ENCODE measurements around the gene CYP2R1.

The CYP2R1 gene, protein sequence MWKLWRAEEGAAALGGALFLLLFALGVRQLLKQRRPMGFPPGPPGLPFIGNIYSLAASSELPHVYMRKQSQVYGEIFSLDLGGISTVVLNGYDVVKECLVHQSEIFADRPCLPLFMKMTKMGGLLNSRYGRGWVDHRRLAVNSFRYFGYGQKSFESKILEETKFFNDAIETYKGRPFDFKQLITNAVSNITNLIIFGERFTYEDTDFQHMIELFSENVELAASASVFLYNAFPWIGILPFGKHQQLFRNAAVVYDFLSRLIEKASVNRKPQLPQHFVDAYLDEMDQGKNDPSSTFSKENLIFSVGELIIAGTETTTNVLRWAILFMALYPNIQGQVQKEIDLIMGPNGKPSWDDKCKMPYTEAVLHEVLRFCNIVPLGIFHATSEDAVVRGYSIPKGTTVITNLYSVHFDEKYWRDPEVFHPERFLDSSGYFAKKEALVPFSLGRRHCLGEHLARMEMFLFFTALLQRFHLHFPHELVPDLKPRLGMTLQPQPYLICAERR

DNA sequence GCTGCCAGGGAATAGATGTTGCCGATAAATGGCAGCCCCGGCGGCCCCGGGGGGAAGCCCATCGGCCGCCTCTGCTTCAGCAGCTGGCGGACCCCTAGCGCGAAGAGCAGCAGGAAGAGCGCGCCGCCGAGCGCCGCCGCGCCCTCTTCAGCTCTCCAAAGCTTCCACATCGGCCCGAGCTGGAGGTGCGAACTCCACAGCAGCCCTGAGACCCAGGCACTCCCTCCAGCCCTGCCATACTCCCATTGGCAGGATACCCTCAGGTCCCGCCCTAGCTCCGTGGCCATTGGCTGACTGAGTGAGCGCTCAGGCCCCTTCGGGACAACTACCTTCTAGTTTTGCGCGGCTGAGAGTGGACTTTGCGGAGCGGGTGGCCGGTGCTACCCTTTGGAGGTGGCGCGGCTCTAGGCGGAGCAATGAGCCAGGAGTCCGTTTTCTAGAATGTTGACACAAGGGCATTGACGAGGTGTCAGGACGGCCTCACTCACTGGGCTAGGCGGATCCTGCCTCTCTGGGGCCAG, at the start of gene CYP2R1:
Gene CYP2R1, minus strand, starts transcription at position 196 of the 521 bp plus-strand sequence. Its CDS starts 26 bp downstream, at position 170.
- H3K27ac Mint-ChIP-seq = peak within 1 kb of the TSS; percentile 98 to 99
- peak within 1 kb of the TSS; percentile 95 for H3K4me3 Mint-ChIP-seq
- DNase-seq (peak; percentile 89 to 96), ATAC-seq (peak; percentile 86)
- H3K4me1 Mint-ChIP-seq = peaks cover 73% of the 10 kb centered on the region
- peaks cover 0 to 5% of the 10 kb centered on the region in 2 donors for H3K9me3 Mint-ChIP-seq
- H3K27me3 Mint-ChIP-seq = peaks cover 7% of the 10 kb centered on the region

DNA sequence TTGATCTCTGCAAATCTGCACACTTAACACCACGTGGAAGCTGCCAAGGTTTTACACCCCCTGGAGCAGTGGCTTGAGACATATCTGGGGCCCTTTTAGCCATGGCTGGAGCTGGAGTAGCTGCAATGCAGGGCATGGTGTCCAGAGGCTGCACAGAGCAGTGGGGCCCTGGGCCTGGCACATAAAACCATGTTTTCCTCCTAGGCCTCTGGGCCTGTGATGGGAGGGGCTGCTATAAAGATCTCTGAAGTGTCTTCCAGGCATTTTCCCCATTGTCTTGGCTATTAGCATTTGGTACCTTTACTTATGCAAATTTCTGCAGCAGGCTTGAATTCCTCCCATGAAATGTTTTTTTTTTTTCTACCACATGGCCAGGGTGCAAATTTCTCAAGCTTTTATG, 46.9 kb upstream of the CYP2R1 start:
- ATAC-seq = no peak
- no peak overlapping the region for H3K27ac Mint-ChIP-seq

DNA sequence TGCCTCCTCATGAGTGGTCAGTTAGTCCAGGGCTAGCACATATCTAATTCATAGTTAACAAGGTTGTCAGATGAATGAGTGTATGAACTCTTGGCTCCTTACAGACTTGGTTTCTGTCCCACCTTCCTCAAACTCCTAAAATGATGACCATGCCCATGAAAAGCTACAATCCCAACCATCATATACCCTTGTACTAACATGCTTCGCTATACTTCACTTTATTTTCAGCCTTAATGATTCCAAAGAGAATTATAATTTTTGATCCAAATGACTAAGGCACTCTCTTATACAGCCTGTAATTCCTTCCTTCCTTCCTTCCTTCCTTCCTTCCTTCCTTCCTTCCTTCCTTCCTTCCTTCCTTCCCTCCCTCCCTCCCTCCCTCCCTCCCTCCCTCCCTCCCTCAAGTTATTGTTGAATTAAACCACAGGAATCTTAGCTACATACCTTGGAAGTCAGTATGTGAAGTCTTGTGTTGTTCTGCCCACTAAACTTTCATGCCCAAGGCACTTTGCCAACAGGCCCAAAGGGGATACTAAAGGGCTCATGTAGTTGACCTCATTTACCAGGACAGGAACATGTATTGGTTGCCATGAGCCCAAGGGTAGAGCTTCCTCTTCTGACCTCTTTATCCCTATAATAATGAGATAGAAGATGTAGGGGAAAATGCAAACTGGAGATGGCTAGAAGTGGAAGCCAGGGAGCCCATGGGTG, 42.8 kb upstream of the CYP2R1 start:
- Mint-ChIP-seq H3K27me3 (no peaks in the 10 kb centered on the region), H3K9me3 (peaks cover 4 to 9% of the 10 kb centered on the region in 2 donors), H3K4me3 (no peak overlapping the region), H3K4me1 (no peaks in the 10 kb centered on the region), H3K27ac (no peak overlapping the region)
- DNase-seq (no peak), ATAC-seq (no peak)

More for the DNA sequence above, 46.9 kb upstream of the CYP2R1 start:
- Mint-ChIP-seq H3K4me1 (no peaks in the 10 kb centered on the region), H3K4me3 (no peak overlapping the region), H3K9me3 (peaks cover 4 to 9% of the 10 kb centered on the region in 2 donors), H3K27me3 (no peaks in the 10 kb centered on the region)
- no peak for DNase-seq

DNA sequence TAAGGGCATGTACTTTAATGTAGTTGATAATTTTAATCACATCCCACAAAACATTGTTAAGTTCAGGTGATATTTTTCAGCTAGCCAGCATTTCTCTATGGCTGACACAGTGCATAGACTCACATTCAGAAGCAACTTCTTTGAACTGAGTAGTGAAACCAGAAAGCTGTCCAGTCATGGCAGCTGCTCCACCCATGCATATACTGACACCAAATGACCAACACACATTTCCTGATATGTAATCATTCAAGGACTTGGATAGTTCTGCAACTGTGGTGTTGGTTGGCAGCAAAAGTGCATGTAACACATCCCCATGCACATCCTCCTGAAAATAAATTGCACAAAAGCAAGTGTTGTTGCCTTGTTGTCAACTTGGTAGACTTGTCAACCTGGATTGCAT, 40.4 kb upstream of the CYP2R1 start:
- H3K4me3 Mint-ChIP-seq = no peak overlapping the region
- H3K9me3 Mint-ChIP-seq = peaks cover 0 to 8% of the 10 kb centered on the region in 2 donors
- DNase-seq (no peak), ATAC-seq (no peak)
- no peaks in the 10 kb centered on the region for H3K27me3 Mint-ChIP-seq
- H3K4me1 Mint-ChIP-seq = no peaks in the 10 kb centered on the region
- no peak overlapping the region for H3K27ac Mint-ChIP-seq

DNA sequence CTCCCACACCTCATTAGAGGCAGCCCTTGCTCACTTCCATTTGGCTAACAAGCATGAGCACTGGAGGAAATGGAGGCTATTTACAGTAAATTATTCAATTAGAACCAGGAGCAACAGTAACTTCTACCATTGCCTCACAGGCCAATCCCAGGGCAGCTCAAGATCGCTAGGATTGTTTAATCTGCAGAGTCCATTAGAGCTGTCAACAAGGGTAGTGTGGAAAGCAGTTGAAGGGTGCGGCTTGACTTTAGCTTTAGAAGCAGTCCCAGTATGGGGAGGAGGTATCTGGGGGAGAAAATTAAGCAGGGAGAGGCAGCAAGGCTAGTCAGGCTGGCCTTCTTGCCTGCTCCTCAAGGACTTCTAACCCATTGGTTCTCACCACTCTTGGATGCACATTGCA, 38.3 kb upstream of the CYP2R1 start:
- Mint-ChIP-seq H3K27me3 (no peaks in the 10 kb centered on the region), H3K4me3 (no peak overlapping the region), H3K9me3 (peaks cover 0 to 8% of the 10 kb centered on the region in 2 donors), H3K4me1 (no peaks in the 10 kb centered on the region), H3K27ac (no peak overlapping the region)
- no peak for ATAC-seq
- DNase-seq = no peak

DNA sequence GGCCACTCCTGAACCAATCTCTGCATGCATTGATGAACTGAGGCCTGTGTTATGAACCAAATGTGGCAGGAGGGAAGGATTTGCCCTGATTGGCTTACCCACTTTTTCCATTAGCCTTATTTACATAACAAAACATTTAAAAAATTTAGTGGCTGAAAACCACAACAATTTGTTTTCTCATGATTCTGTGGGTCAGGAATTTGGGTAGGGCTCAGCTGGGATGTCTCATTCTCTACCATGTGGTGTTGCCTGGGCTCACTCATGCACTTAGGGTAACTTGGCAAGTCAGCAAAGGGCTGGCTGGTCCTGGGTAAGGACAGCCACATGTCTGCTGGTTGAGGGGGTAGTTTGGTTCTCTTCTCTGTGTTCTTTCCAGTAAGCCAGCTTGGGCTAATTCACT, 35.1 kb upstream of the CYP2R1 start:
- H3K27ac Mint-ChIP-seq = no peak overlapping the region
- H3K4me3 Mint-ChIP-seq = no peak overlapping the region
- H3K9me3 Mint-ChIP-seq = peaks cover 0 to 8% of the 10 kb centered on the region in 2 donors
- H3K27me3 Mint-ChIP-seq = no peaks in the 10 kb centered on the region
- ATAC-seq (no peak), DNase-seq (no peak)
- no peaks in the 10 kb centered on the region for H3K4me1 Mint-ChIP-seq

DNA sequence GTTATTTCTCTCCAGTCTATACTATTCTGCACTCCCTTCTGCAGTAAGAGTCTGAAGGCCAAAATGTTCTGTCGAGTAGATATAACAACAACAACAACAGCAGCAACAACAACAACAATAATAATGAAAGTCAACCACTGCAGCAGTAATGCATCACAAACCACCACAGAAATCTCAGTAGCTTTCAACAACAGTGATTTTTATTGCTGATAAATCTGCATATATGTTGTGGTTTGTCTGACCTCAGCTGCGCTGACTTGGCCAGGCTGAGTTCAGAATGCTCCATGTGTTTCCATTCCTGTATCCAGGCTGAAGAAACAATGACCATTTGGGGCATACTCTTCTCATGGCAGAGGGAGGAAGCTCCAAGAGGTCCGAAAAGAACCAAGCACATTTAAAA, 32.3 kb upstream of the CYP2R1 start:
- Mint-ChIP-seq H3K27ac (no peak overlapping the region), H3K27me3 (no peaks in the 10 kb centered on the region), H3K4me1 (no peaks in the 10 kb centered on the region), H3K4me3 (no peak overlapping the region), H3K9me3 (peaks cover 0 to 8% of the 10 kb centered on the region in 2 donors)
- DNase-seq (no peak), ATAC-seq (no peak)

DNA sequence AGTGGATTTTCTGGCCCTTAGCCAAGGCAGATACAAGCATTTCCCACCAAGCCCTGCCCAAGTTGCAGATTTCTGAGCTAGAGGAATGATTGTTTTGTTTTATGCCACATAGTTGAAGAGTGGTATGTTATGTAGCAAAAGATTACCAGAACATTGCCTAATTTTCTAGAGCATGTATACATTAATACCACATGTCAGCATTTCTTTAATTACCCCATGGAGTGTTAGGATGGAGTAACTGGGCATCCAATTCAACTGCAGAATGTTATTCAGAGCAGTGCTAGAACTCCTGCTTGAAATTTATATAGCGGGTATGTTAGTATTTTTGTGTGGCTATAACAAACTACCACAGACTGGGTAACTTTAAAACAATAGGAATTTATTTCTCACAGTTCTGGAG, 24.4 kb upstream of the CYP2R1 start:
- DNase-seq = no peak
- H3K4me3 Mint-ChIP-seq = no peak overlapping the region
- no peaks in the 10 kb centered on the region for H3K27me3 Mint-ChIP-seq
- ATAC-seq = no peak
- no peak overlapping the region for H3K27ac Mint-ChIP-seq
- H3K9me3 Mint-ChIP-seq = no peaks in the 10 kb centered on the region
- no peaks in the 10 kb centered on the region for H3K4me1 Mint-ChIP-seq

DNA sequence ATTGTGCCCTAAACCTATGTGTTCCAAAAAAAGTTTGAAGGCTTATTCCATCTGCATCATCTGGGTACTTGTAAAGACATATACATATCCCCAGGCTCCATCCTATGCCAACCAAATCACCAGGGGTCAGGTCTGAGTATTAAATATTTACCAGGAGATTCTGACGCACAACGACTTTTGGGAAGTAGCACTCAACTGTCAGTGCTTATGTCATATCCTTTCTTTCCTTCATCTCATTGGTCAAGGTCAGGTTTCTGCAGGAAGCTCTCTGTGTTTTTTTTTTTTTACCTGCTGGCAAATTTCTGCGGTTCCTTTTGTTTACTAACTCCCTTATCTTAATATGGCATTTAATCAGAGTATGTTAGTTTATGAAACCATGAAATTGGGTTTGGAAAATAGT, 22.5 kb upstream of the CYP2R1 start:
- H3K4me3 Mint-ChIP-seq = no peak overlapping the region
- no peak for ATAC-seq
- H3K4me1 Mint-ChIP-seq = no peaks in the 10 kb centered on the region
- H3K9me3 Mint-ChIP-seq = no peaks in the 10 kb centered on the region
- no peak for DNase-seq
- no peak overlapping the region for H3K27ac Mint-ChIP-seq
- H3K27me3 Mint-ChIP-seq = no peaks in the 10 kb centered on the region

DNA sequence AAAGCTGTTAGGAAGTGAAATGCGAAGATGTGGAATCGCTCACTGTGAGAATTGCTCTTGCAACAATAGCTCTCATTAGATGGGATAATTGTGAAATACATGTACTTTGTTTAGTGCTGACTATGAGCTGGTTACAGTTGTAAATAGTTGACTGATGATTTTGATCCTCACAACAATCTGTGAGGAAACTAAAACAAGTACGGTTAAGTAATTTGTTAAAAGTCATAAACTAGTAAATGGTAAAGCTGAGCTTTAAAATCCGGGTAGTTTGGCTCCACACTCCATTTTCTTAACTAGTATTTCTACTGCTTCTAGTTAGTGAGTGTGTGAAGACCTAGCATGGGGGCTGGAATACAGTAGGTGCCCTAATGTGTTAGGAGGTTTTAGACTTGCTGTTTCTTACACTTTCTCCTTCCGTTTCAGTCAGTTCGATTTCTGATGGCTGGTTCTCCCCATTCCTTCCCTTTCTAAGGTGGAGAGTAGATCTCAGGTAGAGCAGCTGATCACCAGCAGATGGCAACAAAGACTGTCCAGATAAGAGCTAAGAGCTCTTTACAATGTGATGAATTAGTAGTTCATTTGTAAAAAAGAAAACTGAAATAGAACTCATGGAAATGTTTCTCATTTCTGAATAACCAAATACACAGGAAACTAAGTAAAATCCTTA, 16.3 kb upstream of the CYP2R1 start:
- DNase-seq = peak in 1 of 2 donors; percentile 21
- H3K9me3 Mint-ChIP-seq = no peaks in the 10 kb centered on the region
- ATAC-seq = no peak
- H3K27ac Mint-ChIP-seq = no peak overlapping the region
- no peaks in the 10 kb centered on the region for H3K27me3 Mint-ChIP-seq
- peak overlapping the region in 1 of 2 donors; percentile 42 for H3K4me3 Mint-ChIP-seq
- H3K4me1 Mint-ChIP-seq = peaks cover 46% of the 10 kb centered on the region

DNA sequence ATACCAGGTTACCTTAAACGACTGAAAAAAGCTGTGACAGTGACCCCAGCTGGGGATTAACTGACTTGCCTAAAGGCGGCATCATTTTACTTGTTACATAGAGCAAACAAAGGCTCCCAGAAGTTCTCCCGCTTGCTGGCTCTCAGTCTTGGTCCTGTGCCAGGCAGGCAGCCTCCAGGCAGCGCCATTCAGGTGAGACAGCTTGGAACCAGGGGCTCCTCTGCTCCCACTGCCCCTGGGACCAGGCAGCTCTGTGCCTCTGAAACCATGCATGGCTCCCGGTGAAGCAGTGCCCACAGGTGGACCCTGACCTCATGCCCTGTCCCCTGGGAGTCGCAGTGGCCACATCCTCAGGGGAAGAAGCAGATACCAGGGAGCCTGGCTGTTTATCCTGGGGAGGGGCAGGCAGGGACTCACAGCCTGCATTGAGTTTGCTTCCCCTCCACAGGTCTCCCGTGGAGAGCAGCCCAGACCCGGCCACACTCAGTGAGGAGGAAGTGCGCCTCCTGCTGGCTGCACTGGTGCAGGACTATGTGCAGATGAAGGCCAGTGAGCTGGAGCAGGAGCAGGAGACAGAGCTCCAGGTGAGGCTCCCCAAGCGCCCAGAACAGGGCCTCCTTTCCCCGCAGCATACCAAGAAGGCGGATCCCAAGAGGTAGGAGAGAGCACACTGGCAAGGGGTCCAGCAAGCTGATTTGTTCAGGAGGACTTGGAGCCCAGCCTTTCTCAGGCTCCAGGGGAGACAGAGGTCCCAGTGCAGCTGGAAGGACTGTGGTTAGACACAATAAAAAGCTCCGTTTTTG, 15.6 kb upstream of the CYP2R1 start:
- ATAC-seq (peak; percentile 64), DNase-seq (peak; percentile 79 to 83)
- peak overlapping the region; percentile 57 to 60 for H3K4me3 Mint-ChIP-seq
- H3K4me1 Mint-ChIP-seq = peaks cover 50% of the 10 kb centered on the region
- H3K27ac Mint-ChIP-seq = no peak overlapping the region
- H3K27me3 Mint-ChIP-seq = no peaks in the 10 kb centered on the region
- H3K9me3 Mint-ChIP-seq = no peaks in the 10 kb centered on the region

DNA sequence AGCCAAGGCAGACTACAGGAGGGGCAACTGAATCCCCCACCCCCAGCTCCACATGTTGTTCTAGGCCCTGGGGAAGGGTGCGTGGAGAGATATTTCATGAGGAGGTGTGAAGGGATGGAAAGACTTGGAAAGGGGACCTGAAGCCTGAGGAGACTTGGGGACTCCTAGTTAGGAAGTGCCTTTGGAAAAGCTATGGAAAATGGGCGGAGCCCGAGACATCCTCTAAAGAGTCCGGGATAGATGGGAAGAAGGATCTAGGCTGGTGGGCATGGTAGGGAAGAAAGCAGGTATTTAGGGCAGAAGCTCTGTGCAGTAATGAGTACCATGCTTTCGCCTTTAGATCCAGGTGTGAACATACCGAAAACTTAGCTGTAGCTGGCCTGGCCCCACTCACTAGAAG, 15.0 kb upstream of the CYP2R1 start:
- no peak for DNase-seq
- Mint-ChIP-seq H3K9me3 (no peaks in the 10 kb centered on the region), H3K27me3 (no peaks in the 10 kb centered on the region), H3K4me3 (peak overlapping the region in 1 of 2 donors; percentile 93), H3K27ac (no peak overlapping the region), H3K4me1 (peaks cover 52% of the 10 kb centered on the region)
- ATAC-seq = no peak

DNA sequence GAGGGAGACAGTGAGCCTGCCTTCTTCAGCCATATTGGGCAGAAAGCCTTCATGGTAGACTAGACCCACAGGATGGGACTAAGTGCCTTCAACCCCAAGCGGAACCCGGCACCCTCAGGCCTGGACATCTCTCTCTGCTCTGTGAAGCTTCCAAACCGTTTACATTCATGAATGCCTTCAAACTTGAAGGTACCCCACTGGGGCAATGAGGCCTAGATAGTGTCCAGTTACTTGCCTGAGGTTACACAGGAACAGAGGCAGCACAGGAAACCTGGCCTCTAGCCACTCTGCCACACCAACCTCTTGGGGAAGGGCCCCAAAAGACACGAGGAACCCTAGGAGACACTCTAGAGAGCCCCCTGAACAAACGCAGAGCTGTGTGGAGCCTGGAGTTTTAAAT, 14.5 kb upstream of the CYP2R1 start:
- DNase-seq (peak; percentile 15 to 27), ATAC-seq (no peak)
- Mint-ChIP-seq H3K27ac (no peak overlapping the region), H3K27me3 (no peaks in the 10 kb centered on the region), H3K4me1 (peaks cover 52% of the 10 kb centered on the region), H3K4me3 (peak overlapping the region; percentile 93 to 95), H3K9me3 (no peaks in the 10 kb centered on the region)

DNA sequence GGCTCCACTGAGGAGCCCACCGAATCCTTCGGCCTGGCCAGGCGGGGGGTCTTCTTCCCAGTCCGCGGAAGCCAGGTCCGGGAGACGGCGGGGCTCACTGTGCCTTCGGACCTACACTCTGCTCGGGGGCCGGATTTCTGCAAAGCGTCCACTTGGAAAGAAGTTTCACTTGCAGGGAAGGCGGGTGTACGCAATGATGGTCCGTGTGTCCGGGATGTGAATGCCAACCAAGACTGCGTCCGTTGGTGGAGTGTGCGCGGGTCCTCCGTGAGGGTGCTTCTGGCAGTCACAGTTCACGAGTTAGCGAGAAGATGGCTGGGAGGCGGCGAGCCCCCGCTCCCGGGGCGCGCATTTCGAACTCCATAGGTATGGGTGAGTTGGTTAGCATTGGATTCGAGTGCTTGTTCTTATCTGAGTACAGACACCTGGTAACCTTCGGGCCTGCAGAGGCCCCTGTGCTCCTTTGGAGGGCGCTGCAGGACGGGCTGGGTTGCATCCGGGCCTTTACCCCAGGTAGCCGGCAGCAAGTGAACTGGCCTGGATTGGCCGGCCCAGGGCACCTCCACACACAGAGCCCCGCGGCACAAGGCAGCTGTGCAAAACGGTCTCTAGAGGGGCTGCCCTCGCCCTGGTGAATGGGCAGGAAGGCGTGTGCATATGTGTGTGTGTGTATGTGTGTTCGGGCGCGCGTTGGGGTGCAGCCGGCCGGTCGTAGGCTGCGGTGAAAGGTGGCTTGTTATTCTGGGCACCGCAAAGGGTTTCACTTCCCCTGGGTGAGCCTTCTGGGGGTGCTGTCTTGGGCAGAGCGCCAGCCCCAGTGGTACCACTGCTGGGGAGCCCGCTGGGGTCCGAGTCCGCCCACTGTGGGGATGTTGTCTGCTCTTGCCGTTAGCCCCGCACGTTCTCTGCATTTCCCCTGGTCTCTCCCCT, 13.3 kb upstream of the CYP2R1 start:
- peak; percentile 82 to 88 for DNase-seq
- H3K27ac Mint-ChIP-seq = peak overlapping the region; percentile 86 to 94
- peak overlapping the region; percentile 93 to 95 for H3K4me3 Mint-ChIP-seq
- no peaks in the 10 kb centered on the region for H3K27me3 Mint-ChIP-seq
- H3K4me1 Mint-ChIP-seq = peaks cover 52% of the 10 kb centered on the region
- peak; percentile 81 for ATAC-seq
- no peaks in the 10 kb centered on the region for H3K9me3 Mint-ChIP-seq
